ENCODE data around the gene CLEC4G.

CLEC4G gene

GRCh38 chr19:7697721-7698287 lies 34.1 kb downstream of the CLEC4G start:
- Histone ChIP-seq H3K36me3 (no peaks in the 10 kb centered on the region), H3K4me3 (ENCODE audit: low read depth, low read length) (no peak overlapping the region), H3K9me3 (no peaks in the 10 kb centered on the region), H3K4me1 (no peaks in the 10 kb centered on the region), H3K27me3 (peaks cover 24% of the 10 kb centered on the region)
- TF ChIP-seq, protein P1, sequence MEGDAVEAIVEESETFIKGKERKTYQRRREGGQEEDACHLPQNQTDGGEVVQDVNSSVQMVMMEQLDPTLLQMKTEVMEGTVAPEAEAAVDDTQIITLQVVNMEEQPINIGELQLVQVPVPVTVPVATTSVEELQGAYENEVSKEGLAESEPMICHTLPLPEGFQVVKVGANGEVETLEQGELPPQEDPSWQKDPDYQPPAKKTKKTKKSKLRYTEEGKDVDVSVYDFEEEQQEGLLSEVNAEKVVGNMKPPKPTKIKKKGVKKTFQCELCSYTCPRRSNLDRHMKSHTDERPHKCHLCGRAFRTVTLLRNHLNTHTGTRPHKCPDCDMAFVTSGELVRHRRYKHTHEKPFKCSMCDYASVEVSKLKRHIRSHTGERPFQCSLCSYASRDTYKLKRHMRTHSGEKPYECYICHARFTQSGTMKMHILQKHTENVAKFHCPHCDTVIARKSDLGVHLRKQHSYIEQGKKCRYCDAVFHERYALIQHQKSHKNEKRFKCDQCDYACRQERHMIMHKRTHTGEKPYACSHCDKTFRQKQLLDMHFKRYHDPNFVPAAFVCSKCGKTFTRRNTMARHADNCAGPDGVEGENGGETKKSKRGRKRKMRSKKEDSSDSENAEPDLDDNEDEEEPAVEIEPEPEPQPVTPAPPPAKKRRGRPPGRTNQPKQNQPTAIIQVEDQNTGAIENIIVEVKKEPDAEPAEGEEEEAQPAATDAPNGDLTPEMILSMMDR (IDR thresholded peaks at IDR 0.05; ENCODE audit: low read depth, low read length), result no peak
- no peak for DNase-seq

DNA sequence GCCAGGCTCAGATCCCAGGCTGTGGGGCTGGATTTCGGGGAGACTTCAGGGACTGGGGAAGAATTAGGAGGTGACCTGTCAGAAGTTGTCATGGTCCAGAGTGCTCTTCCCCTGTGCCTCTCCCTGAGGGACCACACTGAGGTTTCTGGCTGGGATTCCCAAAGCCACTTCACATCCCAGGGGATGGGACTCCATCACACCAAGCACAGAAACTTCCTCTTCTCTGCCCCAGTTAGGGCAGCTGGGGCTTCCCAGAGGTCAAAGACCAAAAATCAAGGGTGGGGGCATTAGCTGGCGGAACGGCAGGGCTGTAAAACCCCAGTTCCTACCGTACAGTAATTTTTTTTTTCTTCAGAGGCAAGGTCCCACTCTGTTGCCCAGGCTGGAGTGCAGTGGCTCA lies 37.4 kb downstream of the CLEC4G start:
- TF ChIP-seq, protein P1 (IDR thresholded peaks at IDR 0.05; ENCODE audit: low read depth, low read length), result no peak
- H3K9me3 ChIP-seq, result no peaks in the 10 kb centered on the region; the same call in 1 of the 2 replicates
- no peaks in the 10 kb centered on the region for H3K4me1 ChIP-seq
- no peak for DNase-seq
- no peaks in the 10 kb centered on the region for H3K36me3 ChIP-seq
- H3K27me3 ChIP-seq, result peaks cover 19% of the 10 kb centered on the region
- no peak overlapping the region for H3K4me3 ChIP-seq (ENCODE audit: low read depth, low read length)

DNA sequence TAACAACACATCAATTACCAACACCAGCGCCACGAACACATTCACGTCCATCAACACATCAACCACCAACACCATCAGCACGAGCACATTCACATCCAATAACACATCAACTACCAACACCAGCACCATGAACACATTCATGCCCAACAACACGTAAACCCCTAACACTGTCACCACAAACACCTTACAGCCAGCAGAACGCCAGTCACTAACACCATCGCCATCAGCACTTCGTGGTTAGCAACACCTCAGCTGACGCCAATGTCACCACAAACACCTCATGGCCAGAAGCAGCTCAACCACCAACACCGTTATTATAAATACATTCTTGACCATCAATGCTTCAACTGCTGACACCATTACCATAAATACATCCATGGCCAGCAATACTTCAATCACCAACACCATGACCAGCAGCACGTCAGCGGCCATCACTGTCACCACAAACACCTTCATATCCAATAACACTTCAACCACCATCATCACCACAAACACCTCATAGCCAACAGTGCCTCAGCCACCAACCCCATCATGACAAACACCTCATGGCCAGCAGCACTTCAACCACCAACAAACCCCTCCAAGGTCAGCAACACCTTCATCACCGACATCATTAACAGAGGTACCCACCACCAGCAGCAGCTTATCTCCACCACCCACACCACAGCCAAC lies 39.4 kb downstream of the CLEC4G start:
- no peaks in the 10 kb centered on the region; the same call in 1 of the 2 replicates for H3K9me3 ChIP-seq
- DNase-seq, result no peak
- TF ChIP-seq, protein P1 (IDR thresholded peaks at IDR 0.05; ENCODE audit: low read depth, low read length), result no peak
- H3K4me3 ChIP-seq (ENCODE audit: low read depth, low read length), result no peak overlapping the region
- no peaks in the 10 kb centered on the region for H3K4me1 ChIP-seq
- H3K36me3 ChIP-seq, result no peaks in the 10 kb centered on the region
- peaks cover 8% of the 10 kb centered on the region for H3K27me3 ChIP-seq

DNA sequence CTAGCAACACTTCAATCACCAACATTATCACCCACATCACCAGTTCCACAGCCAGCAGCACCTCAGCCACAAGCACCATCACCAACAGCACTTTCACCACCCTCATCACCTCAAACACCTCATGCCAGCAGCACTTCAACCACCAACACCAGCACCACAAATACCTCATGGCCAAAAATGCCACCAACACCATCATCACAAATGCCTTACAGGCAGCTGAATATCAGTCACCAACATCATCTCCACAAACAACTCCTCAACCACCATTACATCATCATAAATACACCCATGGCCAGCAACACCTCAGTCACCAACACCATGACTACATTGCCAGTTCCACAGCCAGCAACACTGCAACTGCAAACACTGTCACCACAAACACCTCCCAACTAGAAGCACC lies 40.4 kb downstream of the CLEC4G start:
- no peaks in the 10 kb centered on the region for H3K4me1 ChIP-seq
- no peaks in the 10 kb centered on the region for H3K36me3 ChIP-seq
- TF ChIP-seq, protein P1 (IDR thresholded peaks at IDR 0.05; ENCODE audit: low read depth, low read length), result no peak
- no peak for DNase-seq
- peaks cover under 1% of the 10 kb centered on the region; the same call in 1 of the 2 replicates for H3K27me3 ChIP-seq
- no peaks in the 10 kb centered on the region; the same call in 1 of the 2 replicates for H3K9me3 ChIP-seq
- no peak overlapping the region for H3K4me3 ChIP-seq (ENCODE audit: low read depth, low read length)

DNA sequence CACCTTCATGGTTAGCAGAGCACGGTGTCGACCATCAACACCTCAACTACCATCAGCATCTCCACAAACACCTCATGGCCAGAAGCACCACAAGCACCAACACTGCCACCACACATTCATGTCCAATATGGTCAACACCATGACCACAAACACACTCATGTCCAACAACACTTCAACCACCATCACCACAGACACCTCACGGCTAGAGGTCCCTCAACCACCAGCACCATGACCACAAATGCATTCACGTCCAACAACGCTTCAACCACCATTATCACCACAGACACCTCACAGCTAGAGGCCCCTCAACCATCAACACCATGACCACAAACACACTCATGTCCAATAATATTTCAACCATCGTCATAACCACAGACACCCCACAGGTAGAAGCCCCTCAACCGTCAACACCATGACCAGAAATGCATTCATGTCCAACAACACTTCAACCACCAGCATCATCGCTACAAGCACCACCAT lies 41.1 kb downstream of the CLEC4G start:
- Histone ChIP-seq H3K4me3 (ENCODE audit: low read depth, low read length) (no peak overlapping the region), H3K27me3 (no peaks in the 10 kb centered on the region), H3K4me1 (no peaks in the 10 kb centered on the region), H3K9me3 (no peaks in the 10 kb centered on the region; the same call in 1 of the 2 replicates), H3K36me3 (no peaks in the 10 kb centered on the region)
- TF ChIP-seq, protein P1 (IDR thresholded peaks at IDR 0.05; ENCODE audit: low read depth, low read length), result no peak
- no peak for DNase-seq

GRCh38 chr19:7689165-7689564 lies 42.7 kb downstream of the CLEC4G start:
- TF ChIP-seq, protein P1 (IDR thresholded peaks at IDR 0.05; ENCODE audit: low read depth, low read length), result no peak
- no peak for DNase-seq
- Histone ChIP-seq H3K4me3 (ENCODE audit: low read depth, low read length) (no peak overlapping the region), H3K27me3 (no peaks in the 10 kb centered on the region), H3K9me3 (no peaks in the 10 kb centered on the region; the same call in 1 of the 2 replicates), H3K4me1 (no peaks in the 10 kb centered on the region), H3K36me3 (no peaks in the 10 kb centered on the region)

All from BE2C (cell line).